Measurements from ENCODE around the gene UPP1. TPM values are rescaled to one million over a fixed set of nuclear protein-coding genes. Genes with fewer than 3 reads are reported as not detected.

The UPP1 gene
- total and polyA plus RNA-seq, 8 donors = 0.87 to 45.7 (median 14.3) TPM

DNA sequence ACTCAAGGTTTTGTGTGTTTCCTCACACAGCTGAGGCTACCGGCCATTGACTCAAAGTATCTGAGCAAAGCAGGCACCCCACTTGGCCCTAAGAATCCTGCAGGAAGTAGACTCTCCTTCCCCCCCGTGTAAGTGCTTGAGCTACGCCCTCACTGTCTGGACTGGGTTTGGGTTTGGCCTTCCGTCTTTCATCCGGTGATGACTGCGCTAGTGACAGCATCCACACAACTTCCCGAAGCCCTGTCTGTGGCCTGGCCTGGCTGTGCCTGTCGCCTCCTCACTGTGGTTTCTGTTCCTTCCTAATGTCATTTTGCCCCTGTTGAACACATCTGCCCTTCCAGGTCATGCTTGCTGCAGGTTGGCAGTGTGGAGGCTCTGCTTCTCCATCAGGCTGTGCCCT, 39.2 kb upstream of the UPP1 start:
- DNase-seq = no peak
- intact Hi-C loops (cut with DNase I; ENCODE audit: low total_unique reads) = no loop called here
- Histone ChIP-seq H3K4me1 (no peaks in the 10 kb centered on the region), H3K4me3 (no peak overlapping the region), H3K9me3 (no peaks in the 10 kb centered on the region), H3K27ac (no peak overlapping the region), H3K27me3 (no peaks in the 10 kb centered on the region), H3K36me3 (no peaks in the 10 kb centered on the region)
- TF ChIP-seq POLR2AphosphoS5 (IDR thresholded peaks at IDR 0.05) (no peak), POLR2A (IDR thresholded peaks at IDR 0.05) (no peak), EP300 (IDR thresholded peaks at IDR 0.05) (no peak)
- TF ChIP-seq, protein P1, sequence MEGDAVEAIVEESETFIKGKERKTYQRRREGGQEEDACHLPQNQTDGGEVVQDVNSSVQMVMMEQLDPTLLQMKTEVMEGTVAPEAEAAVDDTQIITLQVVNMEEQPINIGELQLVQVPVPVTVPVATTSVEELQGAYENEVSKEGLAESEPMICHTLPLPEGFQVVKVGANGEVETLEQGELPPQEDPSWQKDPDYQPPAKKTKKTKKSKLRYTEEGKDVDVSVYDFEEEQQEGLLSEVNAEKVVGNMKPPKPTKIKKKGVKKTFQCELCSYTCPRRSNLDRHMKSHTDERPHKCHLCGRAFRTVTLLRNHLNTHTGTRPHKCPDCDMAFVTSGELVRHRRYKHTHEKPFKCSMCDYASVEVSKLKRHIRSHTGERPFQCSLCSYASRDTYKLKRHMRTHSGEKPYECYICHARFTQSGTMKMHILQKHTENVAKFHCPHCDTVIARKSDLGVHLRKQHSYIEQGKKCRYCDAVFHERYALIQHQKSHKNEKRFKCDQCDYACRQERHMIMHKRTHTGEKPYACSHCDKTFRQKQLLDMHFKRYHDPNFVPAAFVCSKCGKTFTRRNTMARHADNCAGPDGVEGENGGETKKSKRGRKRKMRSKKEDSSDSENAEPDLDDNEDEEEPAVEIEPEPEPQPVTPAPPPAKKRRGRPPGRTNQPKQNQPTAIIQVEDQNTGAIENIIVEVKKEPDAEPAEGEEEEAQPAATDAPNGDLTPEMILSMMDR (IDR thresholded peaks at IDR 0.05) = no peak
- WGBS, 5 donors = 66 to 89% (median 85%) methylated on average over 8 of the region's 8 CpGs

DNA sequence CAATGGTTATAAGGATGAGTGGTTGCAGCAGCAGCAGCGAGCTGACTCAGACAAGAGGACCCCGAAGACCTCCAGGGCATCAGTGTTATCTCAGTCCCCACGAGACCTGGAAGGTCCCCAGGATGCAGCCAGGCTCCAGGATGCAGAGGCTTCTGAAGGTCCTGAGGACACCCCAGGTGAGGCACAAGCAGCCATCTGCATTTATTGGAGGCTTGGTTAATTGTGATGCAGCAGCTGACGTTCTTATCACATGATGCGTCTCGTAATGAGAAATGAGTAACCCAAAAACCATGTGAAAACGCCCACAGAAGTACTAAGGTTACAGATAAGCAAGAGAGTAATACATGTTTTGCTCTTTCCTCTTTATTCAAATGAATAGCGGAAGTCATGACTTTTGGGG, 36.3 kb upstream of the UPP1 start:
- H3K27ac ChIP-seq = no peak overlapping the region
- intact Hi-C loops (cut with DNase I; ENCODE audit: low total_unique reads) = no loop called here
- 60 to 71% (median 62%) methylated on average over 8 of the region's 8 CpGs for WGBS, 5 donors
- no peaks in the 10 kb centered on the region for H3K36me3 ChIP-seq
- H3K4me3 ChIP-seq = no peak overlapping the region
- no peak for TF ChIP-seq POLR2AphosphoS5 (IDR thresholded peaks at IDR 0.05)
- TF ChIP-seq POLR2A (IDR thresholded peaks at IDR 0.05) = no peak
- TF ChIP-seq EP300 (IDR thresholded peaks at IDR 0.05) = no peak
- TF ChIP-seq, protein P1 (IDR thresholded peaks at IDR 0.05) = no peak
- no peaks in the 10 kb centered on the region for H3K4me1 ChIP-seq
- H3K27me3 ChIP-seq = no peaks in the 10 kb centered on the region
- peaks cover 0 to 9% (median 3%) of the 10 kb centered on the region in 4 donors for H3K9me3 ChIP-seq
- DNase-seq = no peak

DNA sequence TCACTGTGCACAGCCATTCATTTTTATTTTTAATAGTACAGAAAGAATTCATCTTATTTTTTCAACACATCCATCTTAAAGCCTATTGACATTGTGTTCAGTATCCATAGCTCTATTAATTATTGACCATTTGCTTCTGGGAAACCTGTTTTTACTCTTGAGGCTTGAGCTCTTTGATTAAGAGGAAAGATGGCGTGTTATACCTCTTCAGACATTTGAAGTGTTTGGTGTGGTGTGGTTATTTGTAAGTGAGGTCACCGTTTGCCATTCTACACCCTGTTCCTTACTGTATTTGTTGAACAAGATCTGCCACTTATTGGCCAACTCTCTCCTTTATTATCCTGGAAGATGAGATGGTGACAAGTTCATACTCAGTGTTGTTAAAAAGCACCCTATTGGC, 35.3 kb upstream of the UPP1 start:
- no peaks in the 10 kb centered on the region for H3K4me1 ChIP-seq
- DNase-seq = no peak
- intact Hi-C loops (cut with DNase I; ENCODE audit: low total_unique reads) = no loop called here
- H3K27ac ChIP-seq = no peak overlapping the region
- no peak overlapping the region for H3K4me3 ChIP-seq
- TF ChIP-seq, protein P1 (IDR thresholded peaks at IDR 0.05) = no peak
- TF ChIP-seq POLR2A (IDR thresholded peaks at IDR 0.05) (no peak), EP300 (IDR thresholded peaks at IDR 0.05) (no peak), POLR2AphosphoS5 (IDR thresholded peaks at IDR 0.05) (no peak)
- WGBS, 5 donors = 41 to 68% (median 64%) methylated on average over 2 of the region's 2 CpGs
- H3K27me3 ChIP-seq = no peaks in the 10 kb centered on the region
- no peaks in the 10 kb centered on the region for H3K36me3 ChIP-seq
- peaks cover 0 to 10% (median 5%) of the 10 kb centered on the region in 4 donors for H3K9me3 ChIP-seq

DNA sequence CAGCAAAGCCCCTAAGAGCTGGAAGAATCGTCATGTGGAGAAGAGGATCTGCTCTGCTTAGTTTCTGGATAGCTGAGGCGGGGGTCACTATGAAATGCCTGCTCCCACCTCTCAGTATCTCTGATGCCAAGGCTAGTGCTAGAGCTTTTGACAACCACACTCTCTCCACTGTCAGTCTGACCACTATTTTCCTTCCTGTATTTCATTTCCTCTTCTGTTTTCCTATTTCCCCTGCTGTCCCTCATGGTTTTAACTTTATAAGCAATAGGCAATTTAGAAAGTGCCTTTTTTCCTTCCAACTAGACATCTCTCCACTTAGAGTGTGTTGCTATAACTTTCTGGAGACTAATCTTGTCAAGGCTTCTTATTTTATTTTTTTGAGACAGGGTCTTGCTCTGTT, 30.1 kb upstream of the UPP1 start:
- Histone ChIP-seq H3K27me3 (no peaks in the 10 kb centered on the region), H3K4me3 (no peak overlapping the region), H3K9me3 (peaks cover 0 to 10% (median 5%) of the 10 kb centered on the region in 4 donors), H3K27ac (no peak overlapping the region), H3K4me1 (no peaks in the 10 kb centered on the region), H3K36me3 (no peaks in the 10 kb centered on the region)
- TF ChIP-seq, protein P1 (IDR thresholded peaks at IDR 0.05) = no peak
- TF ChIP-seq POLR2AphosphoS5 (IDR thresholded peaks at IDR 0.05) (no peak), EP300 (IDR thresholded peaks at IDR 0.05) (no peak), POLR2A (IDR thresholded peaks at IDR 0.05) (no peak)
- intact Hi-C loops (cut with DNase I; ENCODE audit: low total_unique reads) = no loop called here
- no peak for DNase-seq
- WGBS, 5 donors = 70 to 90% (median 88%) methylated on average over 2 of the region's 2 CpGs
